Activated CD8-positive, alpha-beta memory T cell treated with anti-CD3 and anti-CD28 coated beads for 36 hours (primary cell): Measurements from ENCODE around the gene ATP6V0B. TPM values are rescaled to one million over a fixed set of nuclear protein-coding genes. Genes with fewer than 3 reads are reported as not detected.

Experiments
- CTCF ChIA-PET: fragments of 350-600 bp; sonication (Branson Sonifier 250); formaldehyde crosslinking; loops from one replicate; lab custom pipeline; 2021; ENCODE audit warnings: antibody characterized with exemption; lab: Charles Lee
- POLR2A ChIA-PET: fragments of 350-600 bp; sonication (Branson Sonifier 250); formaldehyde crosslinking; loops from one replicate; lab custom pipeline; 2021; ENCODE audit warnings: antibody characterized with exemption; lab: Charles Lee
- total RNA-seq, 2 experiments: library from RNA; stranded (reverse); gene quantifications; one replicate each; pipeline ENCODE4 v1.2.3, GENCODE V29; 2021

The ATP6V0B gene
- total RNA-seq, 2 experiments from 2014 or later = 194 to 205 TPM

GRCh38 chr1:44010935-44011471, 36.2 kb downstream of the ATP6V0B start:
- CTCF ChIA-PET = interaction anchor here (1.2 to 2.2 kb wide), 2 partner anchors 25 to 36 kb away, joined by 3 to 7 read pairs; no protein-coding TSS in a partner anchor
- POLR2A ChIA-PET = no interaction called here

- ChIA-PET CTCF (interaction anchor here (2.2 kb wide), 1 partner anchor 24 kb away, joined by 7 read pairs; no protein-coding TSS in a partner anchor), POLR2A (no interaction called here)
Observed at GRCh38 chr1:44012404-44012803, 37.6 kb downstream of the ATP6V0B start.

GRCh38 chr1:44012941-44013609, 38.3 kb downstream of the ATP6V0B start:
- ChIA-PET CTCF (interaction anchor here (1.6 kb wide), 1 partner anchor 7 kb away, joined by 4 read pairs; no protein-coding TSS in a partner anchor), POLR2A (no interaction called here)

GRCh38 chr1:44013949-44014348, 39.2 kb downstream of the ATP6V0B start:
- ChIA-PET CTCF (interaction anchor here (1.6 kb wide), 1 partner anchor 8 kb away, joined by 4 read pairs; no protein-coding TSS in a partner anchor), POLR2A (no interaction called here)

GRCh38 chr1:44014365-44015104, 39.8 kb downstream of the ATP6V0B start:
- ChIA-PET POLR2A (no interaction called here), CTCF (interaction anchor here (1.6 kb wide), 1 partner anchor 9 kb away, joined by 4 read pairs; no protein-coding TSS in a partner anchor)

- POLR2A ChIA-PET = no interaction called here
- CTCF ChIA-PET = interaction anchor here (1.0 to 1.6 kb wide), 2 partner anchors 9 kb away, joined by 3 to 4 read pairs; no protein-coding TSS in a partner anchor
Observed at GRCh38 chr1:44015206-44015605, 40.4 kb downstream of the ATP6V0B start.

- CTCF ChIA-PET = interaction anchor here (1.0 kb wide), 1 partner anchor 10 kb away, joined by 3 read pairs; no protein-coding TSS in a partner anchor
Observed at GRCh38 chr1:44016041-44016889, 41.5 kb downstream of the ATP6V0B start.

GRCh38 chr1:44016890-44017400, 42.2 kb downstream of the ATP6V0B start:
- ChIA-PET POLR2A (no interaction called here), CTCF (no interaction called here)

More at GRCh38 chr1:44016041-44016889, 41.5 kb downstream of the ATP6V0B start:
- POLR2A ChIA-PET = interaction anchor here (1.2 kb wide), 1 partner anchor 24 kb away, joined by 3 read pairs; no protein-coding TSS in a partner anchor

GRCh38 chr1:44019466-44019948, 44.7 kb downstream of the ATP6V0B start:
- POLR2A ChIA-PET = no interaction called here
- CTCF ChIA-PET = no interaction called here

GRCh38 chr1:44020464-44020863, 45.7 kb downstream of the ATP6V0B start:
- ChIA-PET CTCF (no interaction called here), POLR2A (no interaction called here)

- CTCF ChIA-PET = interaction anchor here (0.6 to 2.4 kb wide), 4 partner anchors 16 to 50 kb away, joined by 3 to 8 read pairs (median 4); no protein-coding TSS in a partner anchor
- POLR2A ChIA-PET = interaction anchor here (0.6 kb wide), 1 partner anchor 46 kb away, joined by 3 read pairs; no protein-coding TSS in a partner anchor
Observed at GRCh38 chr1:44021156-44021555, 46.4 kb downstream of the ATP6V0B start.

- CTCF ChIA-PET = interaction anchor here (0.6 to 2.4 kb wide), 6 partner anchors 15 to 208 kb away, joined by 3 to 8 read pairs (median 4); no protein-coding TSS in a partner anchor
- POLR2A ChIA-PET = interaction anchor here (0.6 kb wide), 1 partner anchor 46 kb away, joined by 3 read pairs; no protein-coding TSS in a partner anchor
Observed at GRCh38 chr1:44021581-44022321, 47.0 kb downstream of the ATP6V0B start.

- ChIA-PET CTCF (interaction anchor here (3.6 kb wide), 1 partner anchor 18 kb away, joined by 18 read pairs; no protein-coding TSS in a partner anchor), POLR2A (no interaction called here)
Observed at GRCh38 chr1:44024031-44024902, 49.5 kb downstream of the ATP6V0B start.

GRCh38 chr1:44024903-44025525, 50.3 kb downstream of the ATP6V0B start:
- ChIA-PET POLR2A (no interaction called here), CTCF (interaction anchor here (0.7 to 3.6 kb wide), 2 partner anchors 19 to 623 kb away, joined by 4 to 18 read pairs; no protein-coding TSS in a partner anchor)

- CTCF ChIA-PET = interaction anchor here (0.7 to 3.6 kb wide), 3 partner anchors 20 to 622 kb away, joined by 3 to 18 read pairs (median 4); no protein-coding TSS in a partner anchor
Observed at GRCh38 chr1:44025816-44026215, 51.1 kb downstream of the ATP6V0B start.

GRCh38 chr1:44027320-44027719, 52.6 kb downstream of the ATP6V0B start:
- CTCF ChIA-PET = interaction anchor here (0.7 to 3.6 kb wide), 2 partner anchors 9 to 21 kb away, joined by 3 to 18 read pairs; no protein-coding TSS in a partner anchor
- POLR2A ChIA-PET = no interaction called here

More at GRCh38 chr1:44025816-44026215, 51.1 kb downstream of the ATP6V0B start:
- POLR2A ChIA-PET = no interaction called here
